T-helper 1 cell treated with Interleukin-12 subunit alpha and Interleukin-12 subunit beta and Interleukin-4 antibody, amounts not matched to agents 30 μg/mL and 1 μg/mL, for 36 hours (primary cell): ENCODE measurements around the gene PDGFA.

Experiments used
- H3K27ac Mint-ChIP-seq: one replicate; pipeline ENCODE4 v1.8.0; 2021; ENCODE audit warnings: mild to moderate bottlenecking, mixed read lengths
- H3K27me3 Mint-ChIP-seq: one replicate; pipeline ENCODE4 v1.8.0; 2021; ENCODE audit warnings: low read depth, mixed read lengths
- H3K36me3 Mint-ChIP-seq: one replicate; pipeline ENCODE4 v1.8.0; 2021; ENCODE audit warnings: low read depth, mixed read lengths
- H3K4me1 Mint-ChIP-seq: one replicate; pipeline ENCODE4 v1.8.0; 2021; ENCODE audit warnings: low read depth, mixed read lengths
- H3K4me3 Mint-ChIP-seq: one replicate; pipeline ENCODE4 v1.8.0; 2021; ENCODE audit warnings: mild to moderate bottlenecking, moderate library complexity, mixed read lengths
- H3K9me3 Mint-ChIP-seq: one replicate; pipeline ENCODE4 v1.8.0; 2021; ENCODE audit warnings: mixed read lengths

Gene PDGFA

DNA sequence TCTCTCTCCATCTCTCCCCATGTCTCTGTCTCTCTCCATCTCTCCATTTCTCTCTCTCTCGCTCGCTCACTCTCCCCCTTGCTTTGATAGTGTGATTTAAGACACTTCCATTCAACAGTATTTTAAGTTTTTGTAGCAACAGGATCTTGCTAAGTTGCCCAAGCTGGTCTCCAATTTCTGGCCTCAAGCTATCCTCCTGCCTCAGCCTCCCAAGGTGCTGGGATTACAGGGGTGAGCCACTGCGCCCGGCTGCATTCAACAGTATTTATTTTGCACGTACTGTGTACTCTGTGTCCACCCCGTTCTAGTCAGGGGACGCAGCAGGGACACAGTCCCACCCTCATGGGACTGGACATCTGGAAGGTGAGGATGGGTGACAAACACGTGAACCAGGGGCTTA is 14.4 kb upstream of the PDGFA start:
- Mint-ChIP-seq H3K4me1 (no peaks in the 10 kb centered on the region), H3K27me3 (peaks cover 3% of the 10 kb centered on the region), H3K9me3 (no peaks in the 10 kb centered on the region), H3K4me3 (no peak overlapping the region), H3K27ac (no peak overlapping the region), H3K36me3 (no peaks in the 10 kb centered on the region)

DNA sequence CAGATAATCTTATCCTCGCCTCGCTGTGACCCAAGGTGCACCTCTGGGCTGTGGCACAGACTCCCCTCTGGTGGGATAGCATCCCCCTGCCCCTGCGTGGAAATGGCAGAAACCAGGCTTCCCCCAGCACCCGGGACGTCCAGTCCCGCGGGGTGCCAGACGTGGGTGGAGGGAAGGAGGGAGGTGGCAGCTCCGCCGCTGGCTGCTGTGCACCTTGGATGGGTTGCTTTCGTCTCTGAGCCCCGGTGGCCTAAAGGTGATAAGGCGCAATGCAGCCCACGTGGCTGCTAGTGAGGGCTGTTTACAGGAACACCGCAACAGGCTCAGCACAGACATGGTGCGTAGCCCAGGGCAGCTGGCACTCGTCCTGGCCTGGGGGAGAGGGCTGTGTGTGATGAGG is 13.6 kb upstream of the PDGFA start:
- H3K4me3 Mint-ChIP-seq, result no peak overlapping the region
- H3K9me3 Mint-ChIP-seq, result no peaks in the 10 kb centered on the region
- no peak overlapping the region for H3K27ac Mint-ChIP-seq
- H3K36me3 Mint-ChIP-seq, result no peaks in the 10 kb centered on the region
- H3K27me3 Mint-ChIP-seq, result peaks cover 3% of the 10 kb centered on the region
- no peaks in the 10 kb centered on the region for H3K4me1 Mint-ChIP-seq

GRCh38 chr7:532379-533143 is 12.9 kb upstream of the PDGFA start:
- H3K27ac Mint-ChIP-seq, result no peak overlapping the region
- no peak overlapping the region for H3K4me3 Mint-ChIP-seq
- H3K36me3 Mint-ChIP-seq, result no peaks in the 10 kb centered on the region
- no peaks in the 10 kb centered on the region for H3K9me3 Mint-ChIP-seq
- peaks cover 3% of the 10 kb centered on the region for H3K27me3 Mint-ChIP-seq
- H3K4me1 Mint-ChIP-seq, result no peaks in the 10 kb centered on the region

DNA sequence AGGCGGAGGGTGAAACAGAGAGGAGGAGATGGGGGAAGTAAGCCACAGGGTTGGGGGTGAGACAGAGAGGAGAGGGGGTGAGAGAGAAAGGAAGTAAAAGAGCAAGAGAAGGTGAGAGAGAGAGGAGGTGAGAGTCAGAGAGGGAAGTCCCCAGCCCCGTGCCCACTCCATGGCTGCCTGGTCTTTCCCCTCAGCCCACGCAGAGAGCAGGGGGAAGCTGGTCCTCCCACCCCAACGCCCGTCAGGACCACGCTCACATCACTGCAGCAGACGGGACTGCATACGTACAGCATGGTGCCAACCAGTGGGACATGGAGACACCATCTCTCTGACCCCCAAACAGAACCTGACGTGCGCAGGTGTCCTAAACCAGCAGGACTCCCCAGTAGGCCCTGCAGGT is 12.1 kb upstream of the PDGFA start:
- Mint-ChIP-seq H3K27me3 (peaks cover 3% of the 10 kb centered on the region), H3K4me1 (no peaks in the 10 kb centered on the region), H3K9me3 (no peaks in the 10 kb centered on the region), H3K4me3 (no peak overlapping the region), H3K36me3 (no peaks in the 10 kb centered on the region), H3K27ac (no peak overlapping the region)

DNA sequence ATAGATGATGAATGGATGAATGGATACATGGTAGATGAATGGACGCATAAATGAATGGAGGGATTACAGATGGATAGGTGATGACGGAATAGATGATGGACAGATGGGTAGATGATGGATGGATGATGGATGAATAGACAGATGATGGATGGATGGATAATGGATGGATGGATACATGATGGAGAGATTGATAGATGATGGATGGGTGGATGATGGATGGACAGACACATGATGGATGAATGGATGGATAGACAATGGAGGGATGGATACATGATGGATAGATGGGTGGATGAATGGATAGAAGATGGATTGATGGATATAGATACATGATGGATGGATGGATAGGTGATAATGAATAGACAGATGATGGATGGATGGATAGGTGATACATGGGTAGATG is 8.8 kb upstream of the PDGFA start:
- no peak overlapping the region for H3K27ac Mint-ChIP-seq
- no peaks in the 10 kb centered on the region for H3K4me1 Mint-ChIP-seq
- H3K9me3 Mint-ChIP-seq, result no peaks in the 10 kb centered on the region
- peaks cover 24% of the 10 kb centered on the region for H3K27me3 Mint-ChIP-seq
- no peaks in the 10 kb centered on the region for H3K36me3 Mint-ChIP-seq
- no peak overlapping the region for H3K4me3 Mint-ChIP-seq

GRCh38 chr7:527723-528122 is 8.1 kb upstream of the PDGFA start:
- peaks cover 30% of the 10 kb centered on the region for H3K27me3 Mint-ChIP-seq
- H3K9me3 Mint-ChIP-seq, result no peaks in the 10 kb centered on the region
- H3K4me1 Mint-ChIP-seq, result no peaks in the 10 kb centered on the region
- H3K27ac Mint-ChIP-seq, result no peak overlapping the region
- H3K4me3 Mint-ChIP-seq, result no peak overlapping the region
- H3K36me3 Mint-ChIP-seq, result no peaks in the 10 kb centered on the region

- peaks cover 30% of the 10 kb centered on the region for H3K27me3 Mint-ChIP-seq
- H3K36me3 Mint-ChIP-seq, result no peaks in the 10 kb centered on the region
- H3K9me3 Mint-ChIP-seq, result no peaks in the 10 kb centered on the region
- no peaks in the 10 kb centered on the region for H3K4me1 Mint-ChIP-seq
- H3K4me3 Mint-ChIP-seq, result no peak overlapping the region
- H3K27ac Mint-ChIP-seq, result no peak overlapping the region
Measured at GRCh38 chr7:526460-527034, 6.9 kb upstream of the PDGFA start.

GRCh38 chr7:525740-526139 is 6.1 kb upstream of the PDGFA start:
- Mint-ChIP-seq H3K27me3 (peaks cover 37% of the 10 kb centered on the region), H3K4me3 (no peak overlapping the region), H3K27ac (no peak overlapping the region), H3K36me3 (no peaks in the 10 kb centered on the region), H3K4me1 (no peaks in the 10 kb centered on the region), H3K9me3 (no peaks in the 10 kb centered on the region)

- Mint-ChIP-seq H3K4me1 (no peaks in the 10 kb centered on the region), H3K9me3 (no peaks in the 10 kb centered on the region), H3K27me3 (peaks cover 37% of the 10 kb centered on the region), H3K27ac (no peak overlapping the region), H3K36me3 (no peaks in the 10 kb centered on the region), H3K4me3 (no peak overlapping the region)
Measured at GRCh38 chr7:524800-525199, 5.2 kb upstream of the PDGFA start.

DNA sequence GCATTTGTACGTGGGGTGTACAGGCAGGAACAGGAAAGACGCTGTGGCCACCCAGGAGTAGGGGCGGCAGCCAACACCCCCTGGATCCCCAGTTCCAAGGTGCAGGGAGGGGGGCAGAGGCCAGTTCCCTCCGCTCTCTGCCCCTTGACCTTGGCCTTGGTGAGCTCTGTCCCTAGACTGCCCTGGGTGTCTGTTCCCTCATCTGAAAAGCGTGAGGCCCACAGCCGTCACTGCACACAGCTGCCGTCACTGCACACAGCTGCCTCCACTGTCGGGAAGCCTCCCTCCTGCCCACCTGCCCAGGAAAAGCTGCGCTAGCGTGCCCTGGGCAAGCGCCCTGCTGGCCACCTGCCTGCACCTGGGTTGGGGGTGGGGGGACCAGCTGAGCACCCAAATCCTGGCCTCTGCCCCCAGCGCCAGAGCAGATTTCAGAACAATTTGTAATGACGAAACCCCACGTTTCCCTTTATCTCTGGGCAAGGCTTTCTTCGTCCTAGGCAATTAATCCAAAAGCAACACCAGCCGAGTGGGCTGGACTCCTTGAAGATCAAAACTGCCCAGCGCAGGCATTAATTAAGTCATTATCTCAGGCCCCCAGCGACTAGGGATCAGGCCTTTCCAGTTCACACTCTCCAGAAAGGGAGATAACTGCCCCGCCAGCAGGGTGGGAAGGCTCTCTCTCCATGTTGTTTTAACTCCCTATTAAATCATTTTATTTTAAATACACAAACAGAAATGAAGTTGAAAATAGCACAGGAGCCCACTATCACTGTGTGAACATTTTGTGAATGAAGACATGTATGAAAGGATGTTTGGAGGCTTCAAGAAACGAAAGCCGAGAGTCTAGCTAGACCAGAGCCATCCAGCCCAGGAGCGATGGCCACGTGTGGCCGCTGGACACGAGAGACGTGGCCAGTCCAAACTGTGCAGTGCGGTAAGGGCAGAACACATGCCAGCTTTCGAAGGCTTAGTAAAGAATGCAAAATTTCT is 4.0 kb upstream of the PDGFA start:
- no peak overlapping the region for H3K4me3 Mint-ChIP-seq

GRCh38 chr7:522951-523314 is 3.3 kb upstream of the PDGFA start:
- Mint-ChIP-seq H3K4me1 (no peaks in the 10 kb centered on the region), H3K36me3 (no peaks in the 10 kb centered on the region), H3K4me3 (no peak overlapping the region), H3K9me3 (no peaks in the 10 kb centered on the region), H3K27ac (no peak overlapping the region), H3K27me3 (peaks cover 39% of the 10 kb centered on the region)

More for the DNA sequence above, 4.0 kb upstream of the PDGFA start:
- Mint-ChIP-seq H3K36me3 (no peaks in the 10 kb centered on the region), H3K27me3 (peaks cover 37% of the 10 kb centered on the region), H3K4me1 (no peaks in the 10 kb centered on the region), H3K27ac (no peak overlapping the region), H3K9me3 (no peaks in the 10 kb centered on the region)

- H3K36me3 Mint-ChIP-seq, result no peaks in the 10 kb centered on the region
- no peaks in the 10 kb centered on the region for H3K4me1 Mint-ChIP-seq
- H3K9me3 Mint-ChIP-seq, result no peaks in the 10 kb centered on the region
- H3K27me3 Mint-ChIP-seq, result peaks cover 44% of the 10 kb centered on the region
- no peak overlapping the region for H3K4me3 Mint-ChIP-seq
- H3K27ac Mint-ChIP-seq, result no peak overlapping the region
Measured at GRCh38 chr7:522071-522950, 2.7 kb upstream of the PDGFA start.

- H3K36me3 Mint-ChIP-seq, result no peaks in the 10 kb centered on the region
- H3K27me3 Mint-ChIP-seq, result peaks cover 45% of the 10 kb centered on the region
- no peaks in the 10 kb centered on the region for H3K9me3 Mint-ChIP-seq
- H3K27ac Mint-ChIP-seq, result no peak overlapping the region
- H3K4me3 Mint-ChIP-seq, result no peak overlapping the region
- H3K4me1 Mint-ChIP-seq, result no peaks in the 10 kb centered on the region
Measured at GRCh38 chr7:521221-522070, 1.8 kb upstream of the PDGFA start.
